Stomach smooth muscle (tissue), 2 donors: ENCODE data around the gene COQ3.
A peak's percentile ranks its signal among the peaks of the same experiment; 100 is the strongest.
"Not testable (repeated sequence)": the region's sequence is repeated elsewhere in the genome, so short reads cannot be mapped to it uniquely, and the experiment has no call there.

Experiments used
- H3K27ac ChIP-seq: one replicate; pipeline ENCODE4 v1.7.0; 2013; ENCODE audit warnings: mild to moderate bottlenecking, low read length, inconsistent platforms
- H3K27me3 ChIP-seq, 2 donors: one replicate each; pipeline ENCODE4 v1.7.0; 2013; ENCODE audit warnings: low read length in 2 of 2; ENCODE audit not compliant: insufficient read depth in 2 of 2, control insufficient read depth in 1 of 2
- H3K36me3 ChIP-seq, 2 donors: one replicate each; pipeline ENCODE4 v1.7.0; 2013; ENCODE audit warnings: low read length in 2 of 2; ENCODE audit not compliant: control insufficient read depth in 2 of 2, insufficient read depth in 2 of 2
- H3K4me1 ChIP-seq: one replicate; pipeline ENCODE4 v1.7.0; 2013; ENCODE audit warnings: low read length; ENCODE audit not compliant: control insufficient read depth, insufficient read depth
- H3K4me3 ChIP-seq, 2 donors: one replicate each; pipeline ENCODE4 v1.7.0; 2013; ENCODE audit warnings: low read length in 2 of 2
- H3K9ac ChIP-seq, 2 donors: one replicate each; pipeline ENCODE4 v1.7.0; 2013; ENCODE audit warnings: low read length in 2 of 2, mild to moderate bottlenecking in 1 of 2
- H3K9me3 ChIP-seq, 2 donors: one replicate each; pipeline ENCODE4 v1.7.0; 2013; ENCODE audit warnings: low read length in 2 of 2; ENCODE audit not compliant: control insufficient read depth in 2 of 2
- donor health status: healthy.
- donor health status: Pancreatic carcinoma.

Gene COQ3

DNA sequence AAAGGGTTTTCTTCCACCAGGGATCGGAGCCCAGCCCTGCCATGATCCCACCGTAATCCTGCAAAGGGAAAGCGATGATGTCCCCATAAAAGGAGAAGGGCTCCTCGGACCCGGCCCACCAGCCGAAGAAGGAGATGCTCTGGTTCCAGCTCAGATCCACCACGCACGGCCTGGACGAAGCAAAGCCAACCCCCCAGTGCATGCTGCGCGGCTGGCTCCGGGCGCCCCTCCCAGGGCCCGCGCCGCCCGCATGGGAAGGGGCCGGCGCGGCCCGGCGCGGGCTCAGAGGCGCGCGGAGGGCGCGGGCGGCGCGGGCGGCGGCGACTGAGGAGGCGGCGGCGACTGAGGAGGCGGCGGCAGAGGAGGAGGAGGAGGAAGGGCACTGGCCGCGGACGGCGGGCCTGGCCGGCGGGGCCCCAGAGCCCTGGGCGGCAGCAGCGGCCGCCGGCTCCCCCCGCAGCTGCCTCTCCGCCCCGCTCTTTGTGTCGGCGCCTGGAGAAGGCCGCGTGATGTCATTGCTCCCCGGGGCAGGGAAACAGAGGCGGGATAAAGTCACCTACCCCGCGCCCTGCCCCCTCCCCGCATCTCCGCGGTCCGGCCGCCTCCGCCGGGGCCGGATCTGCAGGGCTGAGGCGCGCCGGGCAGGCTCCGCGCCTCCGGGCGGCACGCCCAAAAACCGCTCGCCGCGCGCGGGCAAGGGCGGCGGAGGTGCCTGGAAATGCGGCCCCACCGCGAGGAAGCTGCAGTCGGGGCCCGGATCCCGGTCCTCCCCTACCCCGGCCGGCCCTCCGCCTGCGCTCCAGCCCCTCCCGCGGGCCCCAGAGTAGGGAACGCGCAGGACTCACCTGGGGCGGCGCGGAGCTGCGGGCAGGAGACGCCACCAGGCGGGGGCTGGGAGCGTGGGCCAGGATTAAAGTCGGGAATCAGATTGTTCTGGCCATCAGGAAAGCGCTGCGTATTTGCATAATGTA, 44.5 kb downstream of the COQ3 start, which contains the start of gene FAXC:
Gene FAXC, minus strand, starts transcription at position 504 of the 971 bp plus-strand sequence. Its CDS starts 302 bp downstream, at position 202.
- Histone ChIP-seq H3K27me3 (peaks cover 0 to 4% of the 10 kb centered on the region in 2 donors), H3K9me3 (no peaks in the 10 kb centered on the region), H3K9ac (peak within 1 kb of the TSS; percentile 83 to 94), H3K36me3 (no peaks in the 10 kb centered on the region), H3K4me3 (peak within 1 kb of the TSS; percentile 81 to 88), H3K4me1 (peaks cover 15% of the 10 kb centered on the region), H3K27ac (peak within 1 kb of the TSS; percentile 91)

DNA sequence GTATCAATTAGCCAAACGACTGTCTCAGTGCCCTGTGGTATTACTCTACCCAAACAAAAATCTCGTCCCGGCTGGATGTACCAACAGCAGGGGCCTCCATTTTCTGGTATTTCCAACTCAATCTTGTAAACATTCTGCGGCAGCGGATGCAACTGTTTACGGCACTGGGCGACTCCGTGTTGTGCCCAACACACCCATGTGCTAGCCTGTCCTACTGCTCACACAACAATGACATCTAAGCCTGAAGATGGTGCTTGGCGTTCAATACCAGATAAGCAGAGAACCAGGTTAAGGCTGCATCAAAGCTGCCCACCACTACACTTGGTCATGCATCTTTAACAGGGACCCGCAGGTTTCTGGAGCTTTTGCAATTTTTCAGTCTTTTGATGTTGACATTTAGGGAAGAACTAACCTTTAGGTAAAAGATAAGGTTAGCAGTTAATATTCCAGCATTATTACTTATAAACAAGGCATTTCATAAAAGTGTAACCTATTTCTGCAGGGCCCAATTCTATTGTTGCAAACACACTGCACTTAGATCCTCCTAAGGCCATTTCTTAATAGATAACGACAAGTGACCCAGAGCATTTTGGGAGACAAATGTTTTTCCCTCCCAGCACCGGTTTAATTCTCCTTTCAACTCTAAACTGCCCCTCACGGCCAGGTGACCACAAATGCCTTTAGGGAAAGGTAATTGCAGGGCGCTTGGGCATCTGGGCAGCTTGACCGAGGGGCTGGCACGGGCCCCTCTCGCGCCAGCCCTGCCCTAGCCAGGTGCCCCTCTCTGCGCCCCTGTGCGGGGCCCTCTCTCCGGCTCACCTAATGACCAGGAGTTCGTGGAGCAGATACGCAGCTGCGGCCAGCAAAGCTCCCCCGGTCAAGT, 45.5 kb downstream of the COQ3 start:
- Histone ChIP-seq H3K27ac (peak overlapping the region; percentile 91), H3K9me3 (no peaks in the 10 kb centered on the region), H3K9ac (peak overlapping the region; percentile 83 to 94), H3K4me1 (peaks cover 15% of the 10 kb centered on the region), H3K27me3 (peaks cover 0 to 2% of the 10 kb centered on the region in 2 donors), H3K4me3 (peak overlapping the region; percentile 81 to 88), H3K36me3 (no peaks in the 10 kb centered on the region)

DNA sequence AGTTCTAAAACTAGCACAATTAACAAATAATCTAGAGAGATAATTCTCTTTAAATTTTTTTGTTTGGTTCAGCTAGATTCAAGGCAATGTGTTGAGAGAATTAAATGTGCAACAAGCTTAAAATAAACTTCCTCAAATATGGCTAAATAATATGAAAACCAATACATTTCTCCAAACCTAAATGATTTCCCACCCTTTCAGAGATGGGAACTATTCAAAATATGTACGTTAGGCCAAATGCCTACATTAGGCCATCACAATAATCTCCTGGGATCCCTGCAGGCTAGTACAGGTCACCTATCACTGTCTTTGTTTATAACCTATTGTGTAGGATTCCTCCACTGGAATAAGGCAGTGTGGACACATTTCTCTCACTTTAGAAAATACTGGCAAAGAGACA, 46.2 kb downstream of the COQ3 start:
- H3K9me3 ChIP-seq, result no peaks in the 10 kb centered on the region
- peak overlapping the region; percentile 91 for H3K27ac ChIP-seq
- peak overlapping the region; percentile 81 to 88 for H3K4me3 ChIP-seq
- peaks cover 0 to 2% of the 10 kb centered on the region in 2 donors for H3K27me3 ChIP-seq
- H3K36me3 ChIP-seq, result peaks cover 0 to under 1% of the 10 kb centered on the region in 2 donors
- peak overlapping the region; percentile 48 to 94 for H3K9ac ChIP-seq
- peaks cover 15% of the 10 kb centered on the region for H3K4me1 ChIP-seq

DNA sequence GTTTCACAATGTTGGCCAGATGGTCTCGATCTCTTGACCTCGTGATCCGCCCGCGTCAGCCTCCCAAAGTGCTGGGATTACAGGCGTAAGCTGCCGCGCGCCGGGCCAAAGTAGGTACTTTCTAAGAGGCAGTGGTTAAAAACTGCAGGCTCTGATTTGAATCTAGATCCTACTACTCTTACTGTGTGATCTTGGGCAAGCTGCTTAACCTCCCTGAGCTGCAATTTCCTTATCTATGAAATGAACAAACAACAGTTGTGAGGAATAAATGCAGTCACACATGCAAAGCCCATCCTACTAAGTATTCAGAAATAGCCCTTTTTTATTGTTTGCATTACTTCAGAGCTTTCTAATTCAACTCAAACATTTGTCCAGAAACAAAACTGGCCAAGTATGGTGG, 47.4 kb downstream of the COQ3 start:
- Histone ChIP-seq H3K9me3 (no peaks in the 10 kb centered on the region), H3K4me3 (no peak overlapping the region), H3K27me3 (no peaks in the 10 kb centered on the region), H3K36me3 (peaks cover 0 to 4% of the 10 kb centered on the region in 2 donors), H3K4me1 (peaks cover 15% of the 10 kb centered on the region), H3K9ac (no peak overlapping the region), H3K27ac (peak overlapping the region; percentile 11)

DNA sequence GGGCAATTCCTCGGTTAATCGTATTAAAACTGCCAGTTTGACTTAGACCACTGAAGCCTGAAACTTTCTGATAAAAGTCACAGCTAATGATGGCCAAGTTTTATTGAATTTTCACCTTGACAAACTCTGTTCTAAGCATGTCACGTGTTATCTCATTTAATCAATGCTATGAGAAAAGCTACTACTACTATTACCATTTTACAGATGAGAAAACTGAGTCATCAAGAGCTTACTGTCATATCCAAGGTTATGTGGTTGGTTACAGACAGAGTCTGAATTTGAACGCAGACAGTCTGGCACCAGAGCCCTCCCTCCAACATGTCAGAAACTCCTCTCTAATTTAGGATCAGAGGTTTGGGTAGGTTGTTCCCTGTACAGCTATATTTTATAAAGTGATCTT, 48.8 kb downstream of the COQ3 start:
- Histone ChIP-seq H3K27ac (no peak overlapping the region), H3K9ac (no peak overlapping the region), H3K9me3 (no peaks in the 10 kb centered on the region), H3K4me3 (no peak overlapping the region), H3K27me3 (no peaks in the 10 kb centered on the region), H3K36me3 (peaks cover 0 to 4% of the 10 kb centered on the region in 2 donors), H3K4me1 (peaks cover 9% of the 10 kb centered on the region)

DNA sequence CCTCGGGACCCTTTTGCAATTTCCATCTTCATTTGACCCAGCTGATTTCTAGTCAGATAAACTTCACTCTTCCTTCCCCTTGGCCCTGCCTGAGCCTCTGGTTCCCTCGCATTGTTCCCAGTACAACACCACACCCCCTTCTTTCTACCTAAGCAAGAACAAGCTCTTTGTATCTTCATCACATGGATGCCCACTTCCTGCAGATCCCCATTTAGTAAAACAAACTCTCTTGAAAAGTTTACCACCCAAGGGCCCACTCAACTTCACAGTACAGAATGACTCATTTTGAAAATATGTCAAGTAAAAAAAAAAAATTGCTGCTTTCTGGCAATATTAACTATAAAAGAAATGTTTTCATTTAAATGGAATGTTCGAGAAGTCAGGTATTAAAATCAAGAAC, 49.7 kb downstream of the COQ3 start:
- Histone ChIP-seq H3K9me3 (no peaks in the 10 kb centered on the region), H3K4me1 (peaks cover 6% of the 10 kb centered on the region), H3K9ac (peak overlapping the region in 1 of 2 donors; percentile 10), H3K27me3 (no peaks in the 10 kb centered on the region), H3K27ac (no peak overlapping the region), H3K4me3 (no peak overlapping the region), H3K36me3 (peaks cover 0 to 4% of the 10 kb centered on the region in 2 donors)

DNA sequence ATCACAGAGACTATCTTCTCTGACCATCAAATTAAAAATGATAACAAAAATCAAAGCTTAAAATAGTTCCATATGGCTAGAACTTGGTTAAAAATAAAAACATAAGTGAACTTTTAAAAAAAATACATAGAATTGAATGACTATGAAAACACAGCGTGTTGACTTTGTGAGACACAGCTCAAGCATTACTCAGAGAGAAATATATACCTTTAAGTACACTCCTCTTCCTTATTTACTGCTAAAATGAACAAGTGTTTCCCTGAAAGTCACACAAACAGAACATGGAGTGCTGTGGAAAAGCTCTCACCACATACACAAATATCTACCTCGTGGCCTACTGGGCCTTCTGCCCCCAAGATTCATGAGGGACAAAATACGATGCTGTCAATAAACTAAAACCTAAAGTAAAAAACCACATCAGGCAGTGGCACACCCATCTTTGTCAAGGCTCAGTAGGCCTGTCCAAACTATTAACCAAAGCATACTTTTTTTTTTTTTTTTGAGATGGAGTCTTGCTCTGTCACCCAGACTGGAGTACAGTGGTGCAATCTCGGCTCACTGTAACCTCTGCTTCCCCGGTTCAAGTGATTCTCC, 52.0 kb downstream of the COQ3 start:
- H3K9ac ChIP-seq, result no peak overlapping the region
- peaks cover 0 to 4% of the 10 kb centered on the region in 2 donors for H3K36me3 ChIP-seq
- H3K4me3 ChIP-seq, result no peak overlapping the region
- H3K27me3 ChIP-seq, result no peaks in the 10 kb centered on the region
- H3K27ac ChIP-seq, result no peak overlapping the region
- peaks cover 13% of the 10 kb centered on the region for H3K4me1 ChIP-seq
- H3K9me3 ChIP-seq, result no peaks in the 10 kb centered on the region

DNA sequence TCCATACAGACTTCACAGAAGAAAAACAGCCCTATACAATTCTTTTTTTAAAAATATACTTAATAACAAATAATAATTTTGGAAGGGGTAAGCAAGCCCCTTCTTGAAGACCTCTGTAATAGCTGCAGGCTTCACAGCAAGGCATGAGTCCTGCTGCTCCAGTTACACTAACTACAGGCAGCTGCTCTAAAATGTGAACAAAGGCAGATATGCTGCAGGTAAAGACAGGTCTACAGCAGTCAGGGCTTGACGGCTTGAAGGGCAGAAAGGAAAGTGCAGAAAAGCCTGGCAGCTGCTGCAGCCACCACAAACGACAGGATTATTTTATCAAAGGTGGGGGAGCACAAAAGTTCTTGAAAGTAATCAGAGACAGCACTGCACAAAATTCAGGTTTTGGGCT, 55.8 kb downstream of the COQ3 start:
- Histone ChIP-seq H3K27me3 (no peaks in the 10 kb centered on the region), H3K4me1 (peaks cover 19% of the 10 kb centered on the region), H3K9ac (no peak overlapping the region), H3K4me3 (no peak overlapping the region), H3K9me3 (no peaks in the 10 kb centered on the region), H3K27ac (peak overlapping the region; percentile 60), H3K36me3 (peaks cover 0 to 4% of the 10 kb centered on the region in 2 donors)

DNA sequence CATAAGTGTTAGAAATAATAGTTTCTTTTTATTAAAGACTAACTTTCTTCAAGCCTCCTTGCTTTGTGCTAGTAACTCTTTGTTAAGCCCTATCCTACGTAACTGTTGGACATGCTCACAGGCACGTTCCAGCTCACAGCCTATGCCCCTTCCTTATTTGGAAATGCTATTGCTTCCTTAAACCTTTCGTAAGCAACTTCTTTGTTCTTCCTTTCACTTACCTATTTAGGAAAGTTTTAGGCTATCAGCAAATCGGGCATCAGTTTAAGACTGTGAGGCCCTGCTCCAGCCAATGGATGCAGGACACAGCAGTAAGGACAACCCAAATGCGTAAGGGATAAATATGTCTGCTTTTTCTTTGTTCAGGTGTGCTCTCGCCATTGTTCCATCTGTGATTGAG, 58.7 kb downstream of the COQ3 start:
- H3K27ac ChIP-seq, result peak overlapping the region; percentile 83
- not testable (repeated sequence) for H3K9me3 ChIP-seq

DNA sequence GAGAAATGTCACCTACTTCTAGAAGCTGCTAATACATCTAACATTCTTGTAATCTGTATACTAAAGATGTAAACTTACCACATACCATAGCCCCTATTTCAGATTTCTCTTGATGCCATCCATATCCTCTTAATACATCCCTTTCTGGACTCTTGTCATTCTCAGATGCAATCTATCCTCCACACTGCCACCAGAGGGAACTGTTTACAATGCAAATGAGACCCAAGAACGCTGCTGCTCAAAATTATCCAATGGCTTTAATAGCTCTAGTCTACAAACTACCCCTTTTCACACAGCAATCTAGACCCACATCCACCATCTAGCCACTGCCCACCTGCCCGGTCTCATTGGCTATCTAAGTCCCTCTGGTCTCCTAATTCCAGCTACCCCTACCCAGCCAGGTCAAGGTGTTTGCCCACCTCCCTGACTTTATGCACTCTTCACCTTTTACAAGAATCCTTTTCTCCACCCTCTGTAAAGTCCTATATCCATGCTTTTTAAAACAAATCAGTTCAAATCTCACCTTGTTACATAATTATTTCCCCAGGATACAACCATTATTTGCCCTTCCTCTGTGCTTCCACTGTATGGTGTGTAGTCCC, 59.4 kb downstream of the COQ3 start:
- peaks cover 0 to 3% of the 10 kb centered on the region in 2 donors for H3K36me3 ChIP-seq
- H3K9ac ChIP-seq, result peak overlapping the region; percentile 50 to 52
- peaks cover 19% of the 10 kb centered on the region for H3K4me1 ChIP-seq
- H3K27me3 ChIP-seq, result no peaks in the 10 kb centered on the region
- H3K27ac ChIP-seq, result peak overlapping the region; percentile 83
- H3K4me3 ChIP-seq, result no peak overlapping the region
- no peaks in the 10 kb centered on the region for H3K9me3 ChIP-seq

More for the DNA sequence above, 58.7 kb downstream of the COQ3 start:
- Histone ChIP-seq H3K9ac (peak overlapping the region in 1 of 2 donors; percentile 50), H3K4me1 (peaks cover 19% of the 10 kb centered on the region)
- not testable (repeated sequence) for H3K36me3 ChIP-seq, H3K27me3 ChIP-seq, H3K4me3 ChIP-seq
